GM20000 (cell line): ENCODE data around the gene PTPN6.
A peak's percentile ranks its signal among the peaks of the same experiment; 100 is the strongest.

Experiments used
- DNase-seq: peaks from one replicate; pipeline ENCODE4 v3.0.0; 2012; ENCODE audit warnings: low spot score
- TF ChIP-seq, protein P1 (sequence below): IDR thresholded peaks from 2 replicates; pipeline ENCODE4 v1.5.1; 2012; ENCODE audit warnings: mild to moderate bottlenecking, control low read depth; ENCODE audit errors: extremely low read depth, missing control alignments

Gene PTPN6

DNA sequence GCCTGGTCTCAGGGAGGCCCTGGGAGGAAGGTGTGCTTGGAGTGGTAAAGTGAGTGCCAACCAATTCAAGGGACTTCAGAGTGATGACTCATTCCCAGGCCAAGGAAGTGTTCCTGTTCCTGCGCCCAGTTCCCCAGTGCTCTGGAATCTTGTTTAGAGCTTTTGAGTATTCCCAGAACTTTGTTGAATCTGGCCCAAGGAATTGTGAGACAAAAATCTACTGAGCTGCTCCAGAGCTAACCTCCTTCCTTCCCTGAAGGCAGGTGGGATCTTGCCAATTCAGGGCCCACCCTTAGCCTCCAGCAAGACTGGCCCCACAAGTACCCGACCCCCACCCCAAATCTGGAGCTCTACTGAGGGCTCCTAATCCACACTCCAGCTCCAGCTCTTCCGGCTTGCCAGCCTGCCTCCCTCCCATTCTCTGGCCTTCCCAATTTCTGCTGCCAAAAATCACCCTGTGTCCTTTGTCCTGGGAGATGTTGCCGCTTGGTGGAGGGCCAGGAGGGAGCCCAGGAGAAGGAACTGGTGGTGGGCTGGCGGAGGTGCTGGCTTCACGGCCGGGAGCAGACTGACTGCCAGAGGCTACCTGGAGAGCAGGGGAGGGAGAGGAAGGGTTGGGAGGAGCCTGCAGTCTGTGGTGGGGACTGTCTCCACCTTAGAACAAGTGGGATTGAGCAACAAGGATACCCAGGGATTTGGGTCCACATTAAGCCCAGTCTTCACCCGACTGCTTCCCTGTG lies 25.4 kb upstream of the PTPN6 start:
- TF ChIP-seq, protein P1, sequence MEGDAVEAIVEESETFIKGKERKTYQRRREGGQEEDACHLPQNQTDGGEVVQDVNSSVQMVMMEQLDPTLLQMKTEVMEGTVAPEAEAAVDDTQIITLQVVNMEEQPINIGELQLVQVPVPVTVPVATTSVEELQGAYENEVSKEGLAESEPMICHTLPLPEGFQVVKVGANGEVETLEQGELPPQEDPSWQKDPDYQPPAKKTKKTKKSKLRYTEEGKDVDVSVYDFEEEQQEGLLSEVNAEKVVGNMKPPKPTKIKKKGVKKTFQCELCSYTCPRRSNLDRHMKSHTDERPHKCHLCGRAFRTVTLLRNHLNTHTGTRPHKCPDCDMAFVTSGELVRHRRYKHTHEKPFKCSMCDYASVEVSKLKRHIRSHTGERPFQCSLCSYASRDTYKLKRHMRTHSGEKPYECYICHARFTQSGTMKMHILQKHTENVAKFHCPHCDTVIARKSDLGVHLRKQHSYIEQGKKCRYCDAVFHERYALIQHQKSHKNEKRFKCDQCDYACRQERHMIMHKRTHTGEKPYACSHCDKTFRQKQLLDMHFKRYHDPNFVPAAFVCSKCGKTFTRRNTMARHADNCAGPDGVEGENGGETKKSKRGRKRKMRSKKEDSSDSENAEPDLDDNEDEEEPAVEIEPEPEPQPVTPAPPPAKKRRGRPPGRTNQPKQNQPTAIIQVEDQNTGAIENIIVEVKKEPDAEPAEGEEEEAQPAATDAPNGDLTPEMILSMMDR, result no peak
- DNase-seq, result no peak

DNA sequence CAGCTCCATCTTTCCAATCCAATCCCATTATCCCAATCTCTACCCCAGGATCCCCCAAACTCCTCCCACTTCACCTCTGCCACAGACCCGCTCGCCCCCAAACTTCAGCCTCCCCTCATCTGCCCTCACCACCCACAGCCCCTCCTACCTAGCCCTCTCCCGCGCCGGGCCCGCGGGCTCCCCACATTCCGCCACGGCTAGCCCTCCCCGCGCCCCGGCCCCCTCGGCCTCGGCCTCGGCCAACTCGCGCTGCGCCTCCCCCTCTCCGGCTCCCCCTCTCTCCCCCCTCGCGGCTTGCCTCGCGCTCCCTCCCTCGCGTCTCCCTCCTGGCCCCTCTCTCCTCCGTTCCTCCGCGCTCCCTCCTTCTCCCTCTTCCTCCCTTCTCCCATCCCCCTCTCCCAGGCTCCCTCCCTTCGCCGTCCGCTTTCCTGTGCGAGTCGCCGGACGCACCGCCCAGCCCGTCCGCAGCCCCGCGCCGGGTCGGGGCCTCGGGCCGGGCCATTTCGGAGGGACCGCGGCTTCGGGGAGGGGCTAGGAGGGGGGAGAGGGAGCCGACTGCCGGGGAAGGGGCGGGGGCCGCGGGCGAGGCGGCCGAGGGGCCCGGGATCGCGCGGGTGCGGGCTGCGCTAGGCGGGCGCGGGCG lies 23.7 kb upstream of the PTPN6 start, which contains the start of gene ATN1:
TSS of gene ATN1 (plus strand) at position 581 of the 643 bp plus-strand sequence. CDS start 6,043 bp downstream, outside the sequence.
- DNase-seq, result peak; percentile 85
- TF ChIP-seq, protein P1, result no peak

DNA sequence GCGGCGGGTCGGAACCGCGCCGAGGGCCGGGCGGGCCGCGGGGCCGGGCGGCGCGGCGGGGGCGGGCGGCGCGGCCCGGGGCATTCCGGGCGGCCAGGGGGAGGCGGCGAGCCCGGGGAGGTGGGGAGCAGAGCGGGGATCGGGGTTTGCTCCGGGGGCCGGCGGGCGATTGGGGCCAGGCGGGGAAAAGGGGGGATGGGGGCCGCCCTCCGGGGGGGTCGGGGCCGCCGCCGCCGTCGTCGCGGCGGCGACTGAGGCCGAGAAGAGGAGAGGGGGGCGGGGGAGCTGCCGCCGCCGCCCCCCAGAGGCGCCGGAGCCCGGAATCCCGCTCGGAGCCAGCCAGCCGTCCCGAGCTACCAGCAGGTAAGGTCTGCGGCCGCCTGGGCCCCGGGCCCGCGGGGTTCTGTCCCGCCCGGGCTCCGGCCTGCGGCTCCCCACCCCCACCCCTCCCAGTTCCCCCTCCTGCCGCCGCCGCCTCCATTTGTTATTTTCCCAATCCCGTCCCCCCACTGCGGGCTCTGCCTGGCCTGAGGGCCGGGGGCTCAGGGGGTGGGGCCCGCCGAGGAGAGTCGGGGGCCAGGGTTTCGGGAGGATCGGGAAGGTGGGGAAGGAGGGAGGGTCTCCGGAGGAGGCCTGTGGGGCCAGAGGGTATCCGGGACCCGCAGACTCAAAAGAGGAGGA lies 23.0 kb upstream of the PTPN6 start:
- peak; percentile 73 for DNase-seq
- TF ChIP-seq, protein P1, result no peak

DNA sequence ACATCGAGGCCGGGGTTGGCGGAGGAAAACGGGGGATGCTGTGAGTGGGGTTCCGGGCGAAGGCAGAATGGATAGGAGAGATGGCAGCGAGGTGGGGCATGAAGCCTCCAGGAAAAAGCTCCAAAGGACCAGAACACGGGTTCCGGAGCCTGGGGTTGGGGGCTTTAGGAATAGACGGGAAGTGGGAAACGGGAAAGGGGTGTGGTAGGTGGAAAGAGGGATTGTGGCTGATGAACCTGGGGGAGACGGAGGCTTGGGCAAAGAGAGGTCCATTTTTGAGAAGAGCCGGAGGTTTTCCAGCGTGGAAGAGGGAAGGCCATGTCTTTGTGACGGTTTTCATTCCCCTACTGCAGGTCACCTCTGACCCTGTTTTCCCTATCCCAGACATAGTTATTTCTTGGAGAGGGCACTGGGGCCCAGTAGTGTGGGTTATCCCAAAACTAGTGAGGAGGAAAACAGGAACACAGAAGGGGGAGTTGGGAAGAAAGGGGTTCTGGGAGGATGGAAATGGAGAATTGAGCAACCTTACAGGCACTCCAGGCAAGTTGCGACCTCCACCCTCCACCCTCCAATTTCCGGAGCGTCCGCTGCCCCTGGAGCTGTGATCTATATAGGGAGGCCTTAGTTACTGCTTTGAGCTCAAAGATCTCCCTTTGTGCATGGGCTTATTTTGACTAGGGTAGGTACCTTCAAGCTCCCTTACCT lies 22.3 kb upstream of the PTPN6 start:
- no peak for DNase-seq
- TF ChIP-seq, protein P1, result no peak

DNA sequence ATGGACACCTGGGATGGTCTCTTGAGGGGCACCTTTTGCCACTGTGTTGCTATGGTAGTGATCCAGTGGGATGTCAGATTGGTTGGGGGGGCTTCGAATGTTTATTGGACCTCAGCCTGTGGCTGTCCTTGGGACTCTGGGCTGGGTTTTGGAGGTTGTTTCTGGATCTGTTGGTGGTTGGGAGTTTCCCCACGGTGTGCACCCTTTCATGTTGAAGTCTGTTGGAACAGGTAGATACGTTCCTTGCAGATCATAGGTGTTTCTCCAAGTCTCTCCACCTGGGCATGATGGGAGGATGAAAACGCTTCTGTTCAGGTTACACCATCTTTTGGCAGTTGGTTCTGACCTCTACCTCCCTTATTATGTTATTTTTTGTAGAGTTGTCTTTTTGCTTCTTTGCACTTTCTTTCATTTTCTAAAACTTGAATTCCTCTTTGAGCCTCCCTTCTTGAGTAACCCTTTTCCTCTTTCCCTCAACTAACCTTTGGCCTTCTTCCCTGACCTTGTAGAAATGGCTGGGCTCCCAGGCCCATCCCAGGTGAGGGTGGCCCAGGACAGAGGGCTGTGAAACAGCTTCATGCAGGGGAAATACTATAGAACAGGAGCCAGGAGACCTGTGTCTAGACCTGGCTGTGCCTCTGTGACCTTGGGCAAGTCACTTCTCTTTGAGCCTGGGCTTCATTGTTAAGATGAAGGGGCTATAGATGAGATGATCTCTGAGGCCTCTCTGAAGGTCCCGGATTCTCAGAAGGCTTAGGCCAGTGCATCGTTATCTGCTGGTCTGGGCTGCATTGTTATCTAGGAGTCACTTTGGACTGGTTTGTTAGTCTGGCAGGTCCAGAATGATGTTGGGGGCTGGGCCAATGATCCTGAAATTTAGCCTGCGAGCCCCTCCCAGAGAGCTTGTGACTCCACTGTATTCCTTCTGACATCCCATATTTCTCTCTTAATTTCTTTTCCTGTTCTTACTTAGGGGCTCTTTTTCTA lies 21.4 kb upstream of the PTPN6 start:
- DNase-seq, result no peak
- TF ChIP-seq, protein P1, result no peak

DNA sequence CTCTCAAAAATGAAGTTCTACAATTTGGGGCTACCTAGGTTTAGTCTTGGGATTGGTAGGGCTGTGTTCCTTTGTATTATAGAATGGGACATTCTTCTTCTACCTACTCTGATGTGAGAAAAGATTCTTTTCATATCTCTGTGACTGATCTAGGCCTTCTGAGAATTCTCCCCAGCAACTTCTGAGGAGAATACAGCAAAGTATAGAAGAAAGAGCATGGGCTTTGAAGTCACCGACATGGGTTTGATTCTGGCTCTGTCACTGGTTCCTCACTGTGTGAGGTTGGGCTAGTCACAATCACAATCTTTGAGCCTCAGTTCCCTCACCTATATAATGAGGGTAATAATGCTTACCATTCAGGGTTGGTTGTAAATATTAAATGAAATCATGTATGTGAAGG lies 18.4 kb upstream of the PTPN6 start:
- DNase-seq, result no peak
- TF ChIP-seq, protein P1, result no peak
